Epithelial cell of proximal tubule (primary cell): ENCODE measurements around the gene ZNF740. TPM values are rescaled to one million over a fixed set of nuclear protein-coding genes. Genes with fewer than 3 reads are reported as not detected.

ENCODE experiments used
- DNase-seq: peaks from one replicate; pipeline ENCODE4 v3.0.0-alpha.2; 2011; ENCODE audit warnings: low read depth
- H3K4me3 ChIP-seq: 2 replicates; pipeline ENCODE4 v1.5.1; 2011; ENCODE audit warnings: low read depth, mild to moderate bottlenecking, low read length
- total RNA-seq: library from RNA; depleted of rRNA; stranded (reverse); fragments of >200 nt; gene quantifications from 2 replicates; pipeline ENCODE4 v1.2.3, GENCODE V29; 2015
- TF ChIP-seq, protein P1 (sequence below): conservative IDR thresholded peaks from 2 replicates; pipeline ENCODE4 v1.5.1; 2012; ENCODE audit warnings: low read depth, mild to moderate bottlenecking, low read length

ZNF740 gene
- total RNA-seq, 1 donor from 2014 or later: 5.5 TPM

GRCh38 chr12:53187145-53187899, 6.8 kb downstream of the ZNF740 start:
- no peak overlapping the region for H3K4me3 ChIP-seq
- no peak for DNase-seq
- TF ChIP-seq, protein P1, sequence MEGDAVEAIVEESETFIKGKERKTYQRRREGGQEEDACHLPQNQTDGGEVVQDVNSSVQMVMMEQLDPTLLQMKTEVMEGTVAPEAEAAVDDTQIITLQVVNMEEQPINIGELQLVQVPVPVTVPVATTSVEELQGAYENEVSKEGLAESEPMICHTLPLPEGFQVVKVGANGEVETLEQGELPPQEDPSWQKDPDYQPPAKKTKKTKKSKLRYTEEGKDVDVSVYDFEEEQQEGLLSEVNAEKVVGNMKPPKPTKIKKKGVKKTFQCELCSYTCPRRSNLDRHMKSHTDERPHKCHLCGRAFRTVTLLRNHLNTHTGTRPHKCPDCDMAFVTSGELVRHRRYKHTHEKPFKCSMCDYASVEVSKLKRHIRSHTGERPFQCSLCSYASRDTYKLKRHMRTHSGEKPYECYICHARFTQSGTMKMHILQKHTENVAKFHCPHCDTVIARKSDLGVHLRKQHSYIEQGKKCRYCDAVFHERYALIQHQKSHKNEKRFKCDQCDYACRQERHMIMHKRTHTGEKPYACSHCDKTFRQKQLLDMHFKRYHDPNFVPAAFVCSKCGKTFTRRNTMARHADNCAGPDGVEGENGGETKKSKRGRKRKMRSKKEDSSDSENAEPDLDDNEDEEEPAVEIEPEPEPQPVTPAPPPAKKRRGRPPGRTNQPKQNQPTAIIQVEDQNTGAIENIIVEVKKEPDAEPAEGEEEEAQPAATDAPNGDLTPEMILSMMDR: no peak

DNA sequence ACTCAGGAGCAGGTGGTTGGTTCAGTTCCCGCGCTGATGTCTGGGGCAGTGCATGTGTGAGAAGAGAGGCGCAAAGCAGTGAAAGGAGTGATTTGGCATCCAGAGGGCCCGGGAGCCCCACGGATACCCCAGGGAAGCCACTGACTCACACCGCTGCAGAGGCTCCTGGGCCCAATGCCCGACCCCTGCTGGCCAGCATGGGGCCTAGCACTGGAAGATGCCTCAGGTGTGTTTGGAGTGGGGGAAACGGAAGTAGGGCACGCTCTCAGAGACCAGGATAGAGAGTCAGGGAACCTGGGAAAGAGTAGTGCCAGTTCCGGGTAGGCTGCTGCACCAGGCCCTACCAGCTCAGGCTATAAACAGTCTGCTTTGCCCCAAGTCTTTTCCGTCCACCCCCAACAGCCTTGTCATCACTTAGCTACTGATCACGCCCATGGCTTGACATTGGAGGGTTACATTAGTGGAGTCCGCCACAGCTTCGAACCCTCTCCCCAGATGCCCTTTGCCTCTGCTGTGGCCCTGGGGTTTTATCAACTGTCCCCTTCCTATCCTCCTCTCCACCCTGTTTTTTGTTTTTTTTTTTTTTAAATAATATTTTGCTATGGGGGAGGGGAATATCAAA, 9.7 kb downstream of the ZNF740 start:
- TF ChIP-seq, protein P1: peak; percentile 92
- DNase-seq: no peak
- no peak overlapping the region for H3K4me3 ChIP-seq

GRCh38 chr12:53191096-53191884, 10.8 kb downstream of the ZNF740 start:
- TF ChIP-seq, protein P1: no peak
- H3K4me3 ChIP-seq: no peak overlapping the region
- no peak for DNase-seq

DNA sequence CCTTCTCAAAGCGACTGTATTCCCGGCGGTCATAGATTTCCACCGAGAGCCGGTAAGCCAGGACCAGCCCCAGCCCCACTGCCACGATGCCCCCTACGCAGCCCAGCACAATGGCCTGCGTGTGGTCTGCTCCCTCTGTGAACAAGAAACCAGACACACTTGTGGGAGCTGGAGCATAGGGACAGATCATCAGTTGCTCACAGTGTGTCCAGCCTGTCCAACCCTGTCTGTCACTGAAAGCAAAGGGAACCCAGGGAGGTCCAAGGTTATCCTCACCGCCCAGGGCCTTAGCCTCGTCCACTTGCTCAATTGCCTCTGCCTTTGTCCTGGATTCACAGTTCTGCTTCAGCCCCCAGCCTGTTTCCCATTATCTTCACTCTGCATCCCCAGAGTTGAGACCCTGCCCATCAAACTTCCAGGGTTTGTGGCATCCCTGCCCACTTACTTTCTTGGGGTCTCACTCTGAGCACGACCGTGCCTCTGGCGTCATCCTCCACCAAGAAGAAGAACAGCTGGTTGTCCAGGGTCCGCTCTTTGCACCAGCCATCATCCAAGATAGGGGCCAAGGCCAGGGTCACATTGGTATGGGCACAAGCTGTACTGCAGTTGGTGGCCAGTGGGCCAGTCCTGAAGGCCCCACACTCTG, 11.5 kb downstream of the ZNF740 start:
- TF ChIP-seq, protein P1: no peak
- H3K4me3 ChIP-seq: no peak overlapping the region
- no peak for DNase-seq

GRCh38 chr12:53192531-53193021, 12.1 kb downstream of the ZNF740 start:
- DNase-seq: no peak
- TF ChIP-seq, protein P1: no peak
- H3K4me3 ChIP-seq: no peak overlapping the region

DNA sequence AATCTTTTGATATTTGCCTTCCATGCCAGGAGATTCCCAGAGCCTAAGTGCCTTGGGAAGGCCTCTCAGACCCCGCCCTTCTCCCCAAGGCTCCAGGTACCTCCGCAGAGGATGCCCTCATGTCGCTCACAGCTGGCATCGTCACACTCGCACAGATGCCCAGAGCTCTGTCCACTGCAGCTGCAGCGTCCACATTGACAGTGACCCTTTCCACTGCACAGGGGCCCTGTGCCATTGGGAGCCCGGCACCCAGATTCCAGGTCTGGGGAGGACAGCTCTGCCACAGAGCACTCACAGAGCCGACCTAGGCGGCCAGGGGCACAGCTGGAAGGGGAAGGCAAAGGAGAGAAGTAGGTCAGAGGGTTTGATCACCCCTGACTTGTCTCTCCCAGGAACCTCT, 12.5 kb downstream of the ZNF740 start:
- TF ChIP-seq, protein P1: no peak
- DNase-seq: no peak

More for the DNA sequence above, 12.5 kb downstream of the ZNF740 start:
- H3K4me3 ChIP-seq: no peak overlapping the region
